ENCODE measurements around the gene FMO4.
"Not testable (repeated sequence)": the region's sequence is repeated elsewhere in the genome, so short reads cannot be mapped to it uniquely, and the experiment has no call there.

FMO4 gene

GRCh38 chr1:171352554-171352953, 38.6 kb downstream of the FMO4 start:
- DNase-seq, result no peak
- peaks cover 11% of the 10 kb centered on the region for H3K27me3 Mint-ChIP-seq
- no peak overlapping the region for H3K4me3 Mint-ChIP-seq
- no peaks in the 10 kb centered on the region for H3K4me1 Mint-ChIP-seq (ENCODE audit: low read depth)
- peaks cover 7% of the 10 kb centered on the region for H3K9me3 Mint-ChIP-seq
- no peak overlapping the region for H3K27ac Mint-ChIP-seq
- H3K36me3 Mint-ChIP-seq (ENCODE audit: low read depth), result no peaks in the 10 kb centered on the region

- no peaks in the 10 kb centered on the region for H3K4me1 Mint-ChIP-seq (ENCODE audit: low read depth)
- peaks cover 25% of the 10 kb centered on the region for H3K27me3 Mint-ChIP-seq
- no peak overlapping the region for H3K4me3 Mint-ChIP-seq
- no peaks in the 10 kb centered on the region for H3K9me3 Mint-ChIP-seq
- H3K27ac Mint-ChIP-seq, result no peak overlapping the region
- DNase-seq, result no peak
- no peaks in the 10 kb centered on the region for H3K36me3 Mint-ChIP-seq (ENCODE audit: low read depth)
Measured at GRCh38 chr1:171355727-171356126, 41.7 kb downstream of the FMO4 start.

GRCh38 chr1:171357179-171357578, 43.2 kb downstream of the FMO4 start:
- no peak overlapping the region for H3K4me3 Mint-ChIP-seq
- H3K4me1 Mint-ChIP-seq (ENCODE audit: low read depth), result no peaks in the 10 kb centered on the region
- DNase-seq, result no peak
- no peak overlapping the region for H3K27ac Mint-ChIP-seq
- no peaks in the 10 kb centered on the region for H3K36me3 Mint-ChIP-seq (ENCODE audit: low read depth)
- H3K27me3 Mint-ChIP-seq, result peaks cover 32% of the 10 kb centered on the region
- peaks cover 2% of the 10 kb centered on the region for H3K9me3 Mint-ChIP-seq

GRCh38 chr1:171359355-171359648, 45.3 kb downstream of the FMO4 start:
- H3K4me3 Mint-ChIP-seq; H3K27ac Mint-ChIP-seq; H3K4me1 Mint-ChIP-seq (ENCODE audit: low read depth); DNase-seq; H3K9me3 Mint-ChIP-seq; H3K36me3 Mint-ChIP-seq (ENCODE audit: low read depth): not testable (repeated sequence)
- peaks cover 27% of the 10 kb centered on the region for H3K27me3 Mint-ChIP-seq

GRCh38 chr1:171359731-171360527, 45.9 kb downstream of the FMO4 start:
- H3K27ac Mint-ChIP-seq; H3K9me3 Mint-ChIP-seq; H3K4me3 Mint-ChIP-seq; H3K4me1 Mint-ChIP-seq (ENCODE audit: low read depth); DNase-seq; H3K36me3 Mint-ChIP-seq (ENCODE audit: low read depth): not testable (repeated sequence)
- peaks cover 27% of the 10 kb centered on the region for H3K27me3 Mint-ChIP-seq

GRCh38 chr1:171366085-171366484, 52.1 kb downstream of the FMO4 start:
- DNase-seq, result no peak
- no peaks in the 10 kb centered on the region for H3K36me3 Mint-ChIP-seq (ENCODE audit: low read depth)
- no peak overlapping the region for H3K27ac Mint-ChIP-seq
- peaks cover 4% of the 10 kb centered on the region for H3K27me3 Mint-ChIP-seq
- H3K9me3 Mint-ChIP-seq, result peaks cover 6% of the 10 kb centered on the region
- no peak overlapping the region for H3K4me3 Mint-ChIP-seq
- no peaks in the 10 kb centered on the region for H3K4me1 Mint-ChIP-seq (ENCODE audit: low read depth)

GRCh38 chr1:171366816-171367215, 52.8 kb downstream of the FMO4 start:
- no peak overlapping the region for H3K27ac Mint-ChIP-seq
- no peak overlapping the region for H3K4me3 Mint-ChIP-seq
- peaks cover 3% of the 10 kb centered on the region for H3K27me3 Mint-ChIP-seq
- no peaks in the 10 kb centered on the region for H3K36me3 Mint-ChIP-seq (ENCODE audit: low read depth)
- H3K9me3 Mint-ChIP-seq, result peaks cover 3% of the 10 kb centered on the region
- no peaks in the 10 kb centered on the region for H3K4me1 Mint-ChIP-seq (ENCODE audit: low read depth)
- no peak for DNase-seq

GRCh38 chr1:171367436-171367835, 53.5 kb downstream of the FMO4 start:
- DNase-seq, result no peak
- no peak overlapping the region for H3K27ac Mint-ChIP-seq
- H3K4me1 Mint-ChIP-seq (ENCODE audit: low read depth), result no peaks in the 10 kb centered on the region
- no peaks in the 10 kb centered on the region for H3K36me3 Mint-ChIP-seq (ENCODE audit: low read depth)
- no peaks in the 10 kb centered on the region for H3K27me3 Mint-ChIP-seq
- H3K9me3 Mint-ChIP-seq, result peaks cover 3% of the 10 kb centered on the region
- H3K4me3 Mint-ChIP-seq, result no peak overlapping the region

GRCh38 chr1:171372418-171373084, 58.6 kb downstream of the FMO4 start:
- DNase-seq, result no peak
- Mint-ChIP-seq H3K4me1 (ENCODE audit: low read depth) (no peaks in the 10 kb centered on the region), H3K9me3 (no peaks in the 10 kb centered on the region), H3K36me3 (ENCODE audit: low read depth) (no peaks in the 10 kb centered on the region), H3K27ac (no peak overlapping the region), H3K27me3 (peaks cover 6% of the 10 kb centered on the region), H3K4me3 (no peak overlapping the region)

GRCh38 chr1:171373357-171374122, 59.6 kb downstream of the FMO4 start:
- not testable (repeated sequence) for H3K27me3 Mint-ChIP-seq; H3K27ac Mint-ChIP-seq; DNase-seq; H3K4me3 Mint-ChIP-seq; H3K4me1 Mint-ChIP-seq (ENCODE audit: low read depth); H3K9me3 Mint-ChIP-seq; H3K36me3 Mint-ChIP-seq (ENCODE audit: low read depth)

- Mint-ChIP-seq H3K36me3 (ENCODE audit: low read depth) (no peaks in the 10 kb centered on the region), H3K4me1 (ENCODE audit: low read depth) (no peaks in the 10 kb centered on the region), H3K9me3 (peaks cover 6% of the 10 kb centered on the region), H3K4me3 (no peak overlapping the region), H3K27ac (no peak overlapping the region), H3K27me3 (peaks cover 5% of the 10 kb centered on the region)
- DNase-seq, result no peak
Measured at GRCh38 chr1:171379846-171380245, 65.9 kb downstream of the FMO4 start.

GRCh38 chr1:171381866-171382210, 67.9 kb downstream of the FMO4 start:
- Mint-ChIP-seq H3K27me3 (peaks cover 6% of the 10 kb centered on the region), H3K4me1 (ENCODE audit: low read depth) (no peaks in the 10 kb centered on the region), H3K4me3 (no peak overlapping the region), H3K36me3 (ENCODE audit: low read depth) (no peaks in the 10 kb centered on the region), H3K9me3 (peaks cover 6% of the 10 kb centered on the region), H3K27ac (no peak overlapping the region)
- no peak for DNase-seq

GRCh38 chr1:171384496-171384895, 70.5 kb downstream of the FMO4 start:
- H3K36me3 Mint-ChIP-seq (ENCODE audit: low read depth), result no peaks in the 10 kb centered on the region
- no peak overlapping the region for H3K27ac Mint-ChIP-seq
- H3K4me3 Mint-ChIP-seq, result no peak overlapping the region
- H3K9me3 Mint-ChIP-seq, result peaks cover 6% of the 10 kb centered on the region
- H3K4me1 Mint-ChIP-seq (ENCODE audit: low read depth), result no peaks in the 10 kb centered on the region
- no peak for DNase-seq
- peaks cover 6% of the 10 kb centered on the region for H3K27me3 Mint-ChIP-seq

- H3K9me3 Mint-ChIP-seq, result no peaks in the 10 kb centered on the region
- H3K27ac Mint-ChIP-seq, result no peak overlapping the region
- H3K4me3 Mint-ChIP-seq, result no peak overlapping the region
- DNase-seq, result no peak
- peaks cover 16% of the 10 kb centered on the region for H3K27me3 Mint-ChIP-seq
- no peaks in the 10 kb centered on the region for H3K4me1 Mint-ChIP-seq (ENCODE audit: low read depth)
- no peaks in the 10 kb centered on the region for H3K36me3 Mint-ChIP-seq (ENCODE audit: low read depth)
Measured at GRCh38 chr1:171389171-171389570, 75.2 kb downstream of the FMO4 start.

- not testable (repeated sequence) for H3K36me3 Mint-ChIP-seq (ENCODE audit: low read depth); H3K27ac Mint-ChIP-seq; H3K4me1 Mint-ChIP-seq (ENCODE audit: low read depth); H3K4me3 Mint-ChIP-seq; H3K9me3 Mint-ChIP-seq; DNase-seq
- peaks cover 10% of the 10 kb centered on the region for H3K27me3 Mint-ChIP-seq
Measured at GRCh38 chr1:171390740-171391139, 76.8 kb downstream of the FMO4 start.

Data from activated T-cell treated with anti-CD3 and anti-CD28 coated beads, Interleukin-2, amount 50 U/mL, for 24 hours (primary cell).